Endothelial cell of umbilical vein (primary cell): ENCODE measurements around the gene ITM2C. TPM values are rescaled to one million over a fixed set of nuclear protein-coding genes. Genes with fewer than 3 reads are reported as not detected.

Source experiments
- BruUV-seq: library from RNA; stranded (reverse); fragments of 400-500 nt; replicated peaks from 2 replicates; lab custom pipeline; 2021; lab: Mats Ljungman, UMichigan
- CTCF ChIA-PET: fragments of 300-600, 350-600 bp; sonication (Branson Sonifier 250); formaldehyde crosslinking; loops from one replicate; lab custom pipeline; 2021; ENCODE audit warnings: antibody characterized with exemption, inconsistent platforms; lab: Charles Lee
- POLR2A ChIA-PET: fragments of 300-600, 350-600 bp; sonication (Branson Sonifier 250); formaldehyde crosslinking; loops from one replicate; lab custom pipeline; 2021; ENCODE audit warnings: antibody characterized with exemption, inconsistent platforms; lab: Charles Lee
- DNase-seq: peaks from one replicate; pipeline ENCODE4 v3.0.0-alpha.2; 2011; ENCODE audit warnings: low read depth, low spot score
- FAIRE-seq: peaks from 2 replicates; lab custom pipeline; 2011; peaks lifted over from hg19 to GRCh38; lab: Jason Lieb, UNC
- H2AFZ ChIP-seq: 2 replicates; pipeline ENCODE4 v1.6.0; 2012; ENCODE audit warnings: low read depth, low read length, control low read depth, inconsistent platforms
- H3K27ac ChIP-seq: 2 replicates; pipeline ENCODE4 v1.5.1; 2011; ENCODE audit warnings: low read depth, mild to moderate bottlenecking, control low read depth, low read length, moderate library complexity; ENCODE audit not compliant: insufficient read depth
- H3K27me3 ChIP-seq, 2 experiments: 2 replicates each; pipeline versions ENCODE4 v1.6.0 to v1.6.1; 2011; ENCODE audit warnings: low read length in 2 of 2, mixed read lengths in 1 of 2; ENCODE audit not compliant: control insufficient read depth in 2 of 2, insufficient read depth in 2 of 2
- H3K36me3 ChIP-seq, 2 experiments: 2 replicates in 1 of 2; 3 replicates in 1 of 2; pipeline ENCODE4 v1.5.1; 2011; ENCODE audit warnings: low read length in 2 of 2, mild to moderate bottlenecking in 1 of 2, moderate library complexity in 1 of 2; ENCODE audit not compliant: control insufficient read depth in 2 of 2, insufficient read depth in 2 of 2; ENCODE audit errors: extremely low read depth in 1 of 2
- H3K4me1 ChIP-seq: 3 replicates; pipeline ENCODE4 v1.5.1; 2011; ENCODE audit warnings: mild to moderate bottlenecking, low read length; ENCODE audit not compliant: control insufficient read depth, insufficient read depth; ENCODE audit errors: extremely low read depth
- H3K4me2 ChIP-seq: 2 replicates; pipeline ENCODE4 v1.6.1; 2011; ENCODE audit warnings: low read length, control low read depth, mixed read lengths; ENCODE audit not compliant: insufficient read depth
- H3K4me3 ChIP-seq, 3 experiments: fragments of 200-600 bp in 1 of 3; sonication (generic), shearing (Covaris generic) in 1 of 3; replicated peaks in 1 of 3; 2 replicates each; pipeline ENCODE4 v1.5.1; 2011 to 2016; ENCODE audit warnings: control low read depth in 3 of 3, low read length in 3 of 3, mild to moderate bottlenecking in 2 of 3, inconsistent platforms in 1 of 3, low read depth in 1 of 3, moderate library complexity in 1 of 3; ENCODE audit not compliant: insufficient read depth in 1 of 3
- H3K79me2 ChIP-seq: 2 replicates; pipeline ENCODE4 v1.6.0; 2012; ENCODE audit warnings: low read length, inconsistent platforms; ENCODE audit not compliant: control insufficient read depth, insufficient read depth
- H3K9ac ChIP-seq: replicated peaks from 2 replicates; pipeline ENCODE3; 2011; ENCODE audit warnings: low read length, control low read depth; ENCODE audit not compliant: insufficient read depth; ENCODE audit errors: extremely low read depth
- H3K9me1 ChIP-seq: replicated peaks from 3 replicates; pipeline ENCODE4 v1.6.0; 2011; ENCODE audit warnings: mild to moderate bottlenecking, low read length; ENCODE audit not compliant: control insufficient read depth, insufficient read depth; ENCODE audit errors: extremely low read depth
- H3K9me3 ChIP-seq: replicated peaks from 2 replicates; pipeline ENCODE4 v1.5.1; 2012; ENCODE audit warnings: low read length, inconsistent platforms; ENCODE audit not compliant: control insufficient read depth, insufficient read depth
- H4K20me1 ChIP-seq: replicated peaks from 2 replicates; pipeline ENCODE3; 2011; ENCODE audit warnings: mild to moderate bottlenecking, low read length; ENCODE audit not compliant: control insufficient read depth, insufficient read depth; ENCODE audit errors: extremely low read depth
- EZH2 ChIP-seq: IDR thresholded peaks from 2 replicates; pipeline ENCODE4 v1.6.1; 2012; ENCODE audit warnings: borderline replicate concordance, low read depth, mild to moderate bottlenecking, moderate library complexity, low read length, inconsistent platforms; ENCODE audit not compliant: severe bottlenecking
- FOS ChIP-seq: IDR thresholded peaks from 2 replicates; pipeline ENCODE4 v1.6.1; 2011; ENCODE audit warnings: mild to moderate bottlenecking, low read length, moderate library complexity, borderline replicate concordance; ENCODE audit not compliant: insufficient read depth
- GATA2 ChIP-seq: IDR thresholded peaks from 2 replicates; pipeline ENCODE4 v1.7.0; 2011; ENCODE audit warnings: low read depth, mild to moderate bottlenecking, moderate library complexity, mixed read lengths, low read length; ENCODE audit not compliant: insufficient read length, insufficient read depth
- JUN ChIP-seq: IDR thresholded peaks from 2 replicates; pipeline ENCODE4 v1.6.1; 2011; ENCODE audit warnings: borderline replicate concordance, low read depth; ENCODE audit not compliant: insufficient read length, insufficient read depth
- MYC ChIP-seq: IDR thresholded peaks from one replicate; pipeline ENCODE4 v1.6.1; 2011; ENCODE audit warnings: mild to moderate bottlenecking, low read depth, low read length
- POLR2A ChIP-seq: IDR thresholded peaks from 2 replicates; pipeline ENCODE4 v1.6.1; 2012; ENCODE audit warnings: low read depth, mild to moderate bottlenecking, control low read depth, low read length
- POLR2AphosphoS5 ChIP-seq: IDR thresholded peaks from 2 replicates; pipeline ENCODE4 v1.6.1; 2012; ENCODE audit warnings: low read depth, mild to moderate bottlenecking, control low read depth, low read length, moderate library complexity; ENCODE audit not compliant: insufficient read depth
- dilution Hi-C: fragments of 300-500 bp; cut with MboI; formaldehyde crosslinking; loops from one replicate; pipeline ENCODE4 v1.15.0; 2019; ENCODE audit warnings: low sequenced_read_pairs; ENCODE audit not compliant: extremely low pct_ligation_motif_present
- intact Hi-C: fragments of 100-400 bp; cut with micrococcal nuclease; formaldehyde crosslinking; loops from one replicate; pipeline ENCODE4 v1.10.0; 2022
- polyA plus RNA-seq, 4 experiments: library from polyadenylated mRNA; depleted of rRNA in 3 of 4; stranded (reverse) in 3 of 4; unstranded in 1 of 4; fragments of >200 nt; gene quantifications; 2 replicates each; pipeline versions ENCODE4 v1.2.1 to v1.2.3, GENCODE V29; 2011 to 2012; ENCODE audit warnings: missing spikeins in 1 of 4
- total RNA-seq: library from RNA; stranded (reverse); gene quantifications from 2 replicates; pipeline ENCODE4 v1.2.3, GENCODE V29; 2021
- TF ChIP-seq, protein P1 (sequence below), 2 donors: IDR thresholded peaks; 1 replicate in 1 of 2; 2 replicates in 1 of 2; pipeline ENCODE4 v1.5.1; 2011; ENCODE audit warnings: low read length in 2 of 2, mild to moderate bottlenecking in 2 of 2, moderate library complexity in 2 of 2, control low read depth in 1 of 2, inconsistent platforms in 1 of 2, low read depth in 1 of 2; ENCODE audit not compliant: insufficient read depth in 1 of 2; ENCODE audit errors: extremely low read depth in 1 of 2
- TF ChIP-seq, protein P2 (sequence below): IDR thresholded peaks from 2 replicates; pipeline ENCODE4 v1.6.1; 2011; ENCODE audit not compliant: insufficient read depth, insufficient read length

ITM2C gene
- total and polyA plus RNA-seq, 2 donors (not counting 3 experiments of a cell fraction or from before 2014, with no cell fraction given), result 12.0 to 12.1 TPM

DNA sequence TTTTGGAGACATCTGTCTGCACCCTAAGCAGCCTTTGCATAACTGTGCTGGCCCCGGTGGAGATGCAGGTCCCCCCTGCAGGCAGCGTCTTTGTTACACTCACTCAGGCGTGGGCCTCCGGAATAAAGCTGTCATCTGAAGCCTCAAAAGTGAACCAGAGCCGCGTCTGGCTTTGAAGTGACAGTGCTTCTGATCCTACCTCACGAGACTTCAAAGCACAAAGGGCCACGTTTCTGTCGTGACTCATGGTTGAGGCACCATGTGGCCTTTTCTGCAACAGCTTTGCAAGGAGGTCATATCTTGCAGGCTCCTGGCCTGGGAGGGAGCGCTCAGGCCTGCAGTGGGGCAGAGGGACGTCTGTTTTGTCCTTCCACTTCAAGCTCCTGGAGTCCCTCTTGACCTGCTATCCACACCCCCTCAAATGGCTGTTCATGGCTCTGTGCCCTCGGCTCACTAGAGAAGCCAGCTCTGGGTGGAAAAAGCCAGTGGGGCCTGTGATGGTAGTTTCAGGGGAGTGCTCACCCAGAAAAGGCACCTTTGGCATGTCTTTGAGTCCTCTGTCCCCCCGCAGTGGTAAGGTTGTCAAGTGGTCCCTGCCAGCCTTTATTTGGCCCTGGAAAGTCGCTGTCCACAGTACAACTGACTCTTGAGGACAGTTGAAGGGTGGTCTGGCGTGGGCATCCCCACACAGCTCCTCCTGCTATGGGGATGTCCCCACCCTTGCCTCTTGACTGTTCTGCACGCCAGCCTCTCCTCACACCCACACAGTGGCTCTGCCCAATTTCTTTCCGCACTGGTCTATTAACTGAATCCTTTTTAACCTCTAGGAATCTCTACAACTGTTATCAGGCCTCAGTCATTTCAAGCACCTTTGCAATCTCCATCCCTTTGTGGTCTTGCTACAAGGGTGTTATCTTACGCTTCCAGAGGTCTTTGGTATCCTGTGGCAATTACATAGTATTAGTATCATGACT, 41.0 kb downstream of the ITM2C start:
- Histone ChIP-seq H4K20me1 (no peaks in the 10 kb centered on the region), H3K9ac (no peak overlapping the region), H2AFZ (no peak overlapping the region), H3K79me2 (no peaks in the 10 kb centered on the region), H3K27me3 (no peaks in the 10 kb centered on the region), H3K9me3 (no peaks in the 10 kb centered on the region), H3K4me1 (no peaks in the 10 kb centered on the region), H3K36me3 (no peaks in the 10 kb centered on the region), H3K27ac (no peak overlapping the region), H3K9me1 (no peaks in the 10 kb centered on the region), H3K4me3 (no peak overlapping the region), H3K4me2 (no peak overlapping the region)
- no TSS peak for BruUV-seq
- TF ChIP-seq JUN, result no peak
- no peak for TF ChIP-seq POLR2A
- TF ChIP-seq GATA2, result no peak
- TF ChIP-seq, protein P1, sequence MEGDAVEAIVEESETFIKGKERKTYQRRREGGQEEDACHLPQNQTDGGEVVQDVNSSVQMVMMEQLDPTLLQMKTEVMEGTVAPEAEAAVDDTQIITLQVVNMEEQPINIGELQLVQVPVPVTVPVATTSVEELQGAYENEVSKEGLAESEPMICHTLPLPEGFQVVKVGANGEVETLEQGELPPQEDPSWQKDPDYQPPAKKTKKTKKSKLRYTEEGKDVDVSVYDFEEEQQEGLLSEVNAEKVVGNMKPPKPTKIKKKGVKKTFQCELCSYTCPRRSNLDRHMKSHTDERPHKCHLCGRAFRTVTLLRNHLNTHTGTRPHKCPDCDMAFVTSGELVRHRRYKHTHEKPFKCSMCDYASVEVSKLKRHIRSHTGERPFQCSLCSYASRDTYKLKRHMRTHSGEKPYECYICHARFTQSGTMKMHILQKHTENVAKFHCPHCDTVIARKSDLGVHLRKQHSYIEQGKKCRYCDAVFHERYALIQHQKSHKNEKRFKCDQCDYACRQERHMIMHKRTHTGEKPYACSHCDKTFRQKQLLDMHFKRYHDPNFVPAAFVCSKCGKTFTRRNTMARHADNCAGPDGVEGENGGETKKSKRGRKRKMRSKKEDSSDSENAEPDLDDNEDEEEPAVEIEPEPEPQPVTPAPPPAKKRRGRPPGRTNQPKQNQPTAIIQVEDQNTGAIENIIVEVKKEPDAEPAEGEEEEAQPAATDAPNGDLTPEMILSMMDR (IDR thresholded peaks at IDR 0.05; ENCODE audit: extremely low read depth in 1 of 2, insufficient read depth in 1 of 2, low read depth in 1 of 2, low read length in 2 of 2), result no peak
- no peak for TF ChIP-seq FOS
- TF ChIP-seq, protein P2, sequence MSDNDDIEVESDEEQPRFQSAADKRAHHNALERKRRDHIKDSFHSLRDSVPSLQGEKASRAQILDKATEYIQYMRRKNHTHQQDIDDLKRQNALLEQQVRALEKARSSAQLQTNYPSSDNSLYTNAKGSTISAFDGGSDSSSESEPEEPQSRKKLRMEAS, result no peak
- no peak for TF ChIP-seq EZH2
- no peak for TF ChIP-seq MYC
- TF ChIP-seq POLR2AphosphoS5, result no peak
- ChIA-PET POLR2A (no interaction called here), CTCF (interaction anchor here (1.0 kb wide), 1 partner anchor 81 kb away, joined by 3 read pairs; no protein-coding TSS in a partner anchor)
- intact Hi-C loops, result no loop called here
- dilution Hi-C loops, result no loop called here
- FAIRE-seq, result no peak
- no peak for DNase-seq
